IMR-90 (cell line): ENCODE measurements around the gene ZMYND10.

Experiments used
- BHLHE40 ChIP-seq: fragments of 150-350 bp; IDR thresholded peaks from 2 replicates; pipeline ENCODE4 v1.6.1; 2016; ENCODE audit warnings: mild to moderate bottlenecking, low read depth, low read length
- CTCF ChIP-seq: conservative IDR thresholded peaks from 2 replicates; pipeline ENCODE4 v1.5.1; 2012; ENCODE audit warnings: mild to moderate bottlenecking, low read depth, low read length, improper control_type of control experiment
- ELK1 ChIP-seq: fragments of 150-350 bp; IDR thresholded peaks from 2 replicates; pipeline ENCODE4 v1.6.1; 2016; ENCODE audit warnings: low read depth, mild to moderate bottlenecking, low read length, moderate library complexity, borderline replicate concordance
- MAFK ChIP-seq: IDR thresholded peaks from 2 replicates; pipeline ENCODE4 v1.6.1; 2012; ENCODE audit warnings: low read depth, low read length, improper control_type of control experiment
- MAZ ChIP-seq: IDR thresholded peaks from 2 replicates; pipeline ENCODE4 v1.6.1; 2012; ENCODE audit warnings: low read depth, mild to moderate bottlenecking, low read length, improper control_type of control experiment, moderate library complexity, borderline replicate concordance
- MXI1 ChIP-seq: IDR thresholded peaks from 2 replicates; pipeline ENCODE4 v1.6.1; 2012; ENCODE audit warnings: low read depth, mild to moderate bottlenecking, low read length, moderate library complexity, borderline replicate concordance
- POLR2A ChIP-seq: IDR thresholded peaks from 2 replicates; pipeline ENCODE4 v1.6.1; 2012; ENCODE audit warnings: mild to moderate bottlenecking, low read depth, low read length
- RFX5 ChIP-seq: IDR thresholded peaks from 2 replicates; pipeline ENCODE4 v1.8.0; 2012; ENCODE audit warnings: low read depth, mild to moderate bottlenecking, low read length, moderate library complexity
- SMC3 ChIP-seq: fragments of 150-350 bp; IDR thresholded peaks from 2 replicates; pipeline ENCODE4 v1.6.1; 2016; ENCODE audit warnings: low read depth, mild to moderate bottlenecking, antibody characterized with exemption, low read length, moderate library complexity

- TF ChIP-seq CTCF (no peak), SMC3 (no peak), POLR2A (no peak), ELK1 (no peak), RFX5 (no peak), BHLHE40 (no peak), MXI1 (no peak), MAFK (no peak), MAZ (no peak)
Measured at GRCh38 chr3:50336452-50337174, 8.9 kb downstream of the ZMYND10 start.
